Activated naive CD4-positive, alpha-beta T cell treated with anti-CD3 and anti-CD28 coated beads, Interleukin-2, amount 10 ng/mL, durations not matched to agents 5 hours and 36 hours (primary cell): ENCODE results near the gene TENM3. TPM values are rescaled to one million over a fixed set of nuclear protein-coding genes. Genes with fewer than 3 reads are reported as not detected.

Source experiments
- total RNA-seq, 2 experiments: library from RNA; stranded (reverse); gene quantifications; one replicate each; pipeline ENCODE4 v1.2.3, GENCODE V29; 2021

TENM3 gene
- not detected for total RNA-seq

GRCh38 chr4:182243204-182243603 lies at the start of gene TENM3:
Gene TENM3 (plus strand): TSS chr4:182243402. CDS start chr4:182324021, 80,619 bp downstream.

